GM18858 (cell line): ENCODE data around the gene TMEM187.

Source experiments
- ATAC-seq: cut with Tn5 transposase; IDR thresholded peaks from one replicate; pipeline ENCODE4 v1.9.1; 2021; ENCODE audit not compliant: unreplicated experiment

The TMEM187 gene

GRCh38 chrX:153995504-153995903, 22.9 kb downstream of the TMEM187 start:
- no peak for ATAC-seq

GRCh38 chrX:153999359-154000037, 26.9 kb downstream of the TMEM187 start:
- no peak for ATAC-seq

- ATAC-seq = no peak
Observed at GRCh38 chrX:154000051-154000450, 27.5 kb downstream of the TMEM187 start.

- ATAC-seq = no peak
Observed at GRCh38 chrX:154002215-154002719, 29.7 kb downstream of the TMEM187 start.

GRCh38 chrX:154004315-154004714, 31.8 kb downstream of the TMEM187 start:
- no peak for ATAC-seq

GRCh38 chrX:154006947-154007346, 34.4 kb downstream of the TMEM187 start:
- no peak for ATAC-seq

GRCh38 chrX:154008521-154008920, 36.0 kb downstream of the TMEM187 start:
- ATAC-seq = no peak

GRCh38 chrX:154010330-154011087, 38.0 kb downstream of the TMEM187 start:
- ATAC-seq = no peak

- ATAC-seq = no peak
Observed at GRCh38 chrX:154011376-154012335, 39.1 kb downstream of the TMEM187 start.

GRCh38 chrX:154012336-154012991, 39.9 kb downstream of the TMEM187 start:
- ATAC-seq = no peak

- ATAC-seq = no peak
Observed at GRCh38 chrX:154013001-154013421, 40.5 kb downstream of the TMEM187 start.

GRCh38 chrX:154013614-154014360, 41.2 kb downstream of the TMEM187 start:
- peak; percentile 46 for ATAC-seq

GRCh38 chrX:154014429-154015380, 42.2 kb downstream of the TMEM187 start:
- ATAC-seq = no peak

GRCh38 chrX:154015581-154016264, 43.2 kb downstream of the TMEM187 start:
- no peak for ATAC-seq

GRCh38 chrX:154016366-154017076, 44.0 kb downstream of the TMEM187 start:
- ATAC-seq = no peak

GRCh38 chrX:154017766-154018517, 45.4 kb downstream of the TMEM187 start:
- ATAC-seq = no peak

GRCh38 chrX:154018518-154019060, 46.0 kb downstream of the TMEM187 start:
- ATAC-seq = no peak
